ENCODE results near the gene SCGB3A2.

- TF ChIP-seq POLR2AphosphoS5 (IDR thresholded peaks at IDR 0.05; ENCODE audit: borderline replicate concordance, low read depth, low read length) (no peak), EZH2 (IDR thresholded peaks at IDR 0.05) (no peak), FOXP2 (optimal IDR thresholded peaks at IDR 0.05; ENCODE audit: control extremely low read depth, extremely low read length, insufficient read depth) (no peak)
Measured at GRCh38 chr5:147854331-147854730, 24.2 kb upstream of the SCGB3A2 start.

Data from SK-N-MC (cell line).